Mesenchymal stem cell (in vitro differentiated cells and primary cell): ENCODE data around the gene GGTLC2.

Source experiments
- DNase-seq: peaks from one replicate; pipeline ENCODE4 v3.0.0-alpha.2; 2013
- H2AFZ ChIP-seq: one replicate; pipeline ENCODE4 v1.6.1; 2013; ENCODE audit warnings: low read depth, mild to moderate bottlenecking, control low read depth, inconsistent platforms, low read length, moderate library complexity
- H2AK5ac ChIP-seq: 2 replicates; pipeline ENCODE4 v1.6.1; 2013; ENCODE audit warnings: low read length, moderate library complexity, mild to moderate bottlenecking, inconsistent platforms; ENCODE audit not compliant: severe bottlenecking
- H2BK120ac ChIP-seq: one replicate; pipeline ENCODE4 v1.6.1; 2013; ENCODE audit warnings: low read depth, mild to moderate bottlenecking, inconsistent platforms, low read length, moderate library complexity
- H2BK12ac ChIP-seq, 2 experiments: one replicate each; pipeline ENCODE4 v1.6.1; 2013; ENCODE audit warnings: inconsistent platforms in 2 of 2, low read length in 2 of 2, mild to moderate bottlenecking in 2 of 2, moderate library complexity in 2 of 2, control low read depth in 1 of 2
- H2BK15ac ChIP-seq: one replicate; pipeline ENCODE4 v1.6.1; 2013; ENCODE audit warnings: mild to moderate bottlenecking, low read depth, inconsistent platforms; ENCODE audit not compliant: poor library complexity, severe bottlenecking
- H2BK5ac ChIP-seq: 2 replicates; pipeline ENCODE4 v1.6.1; 2013; ENCODE audit warnings: low read depth, mild to moderate bottlenecking, low read length, control low read depth, inconsistent platforms; ENCODE audit not compliant: poor library complexity, severe bottlenecking
- H3K14ac ChIP-seq, 2 experiments: one replicate each; pipeline ENCODE4 v1.6.1; 2013; ENCODE audit warnings: inconsistent platforms in 2 of 2, low read length in 2 of 2, control low read depth in 1 of 2, mild to moderate bottlenecking in 1 of 2, moderate library complexity in 1 of 2
- H3K18ac ChIP-seq, 2 experiments: one replicate each; pipeline ENCODE4 v1.6.1; 2013; ENCODE audit warnings: inconsistent platforms in 2 of 2, low read length in 2 of 2, control low read depth in 1 of 2, low read depth in 1 of 2, mild to moderate bottlenecking in 1 of 2
- H3K23ac ChIP-seq, 2 experiments: one replicate each; pipeline ENCODE4 v1.6.1; 2013; ENCODE audit warnings: inconsistent platforms in 2 of 2, low read length in 2 of 2, mild to moderate bottlenecking in 2 of 2, moderate library complexity in 2 of 2, control low read depth in 1 of 2
- H3K27ac ChIP-seq: 2 replicates; pipeline ENCODE4 v1.5.1; 2013; ENCODE audit warnings: mild to moderate bottlenecking, moderate library complexity, low read length, control low read depth, inconsistent platforms; ENCODE audit not compliant: poor library complexity, severe bottlenecking
- H3K27me3 ChIP-seq, 2 experiments: 2 replicates each; pipeline versions ENCODE4 v1.6.1 to v1.7.0; 2013; ENCODE audit warnings: low read length in 2 of 2, mild to moderate bottlenecking in 2 of 2, moderate library complexity in 2 of 2, control low read depth in 1 of 2, inconsistent platforms in 1 of 2; ENCODE audit not compliant: control insufficient read depth in 1 of 2, insufficient read depth in 1 of 2
- H3K36me3 ChIP-seq, 2 experiments: 2 replicates each; pipeline versions ENCODE4 v1.6.1 to v1.7.0; 2013; ENCODE audit warnings: low read length in 2 of 2, control low read depth in 1 of 2, inconsistent platforms in 1 of 2, low read depth in 1 of 2, mild to moderate bottlenecking in 1 of 2; ENCODE audit not compliant: insufficient read depth in 2 of 2, control insufficient read depth in 1 of 2
- H3K4ac ChIP-seq, 2 experiments: one replicate each; pipeline ENCODE4 v1.6.1; 2013; ENCODE audit warnings: inconsistent platforms in 2 of 2, low read length in 2 of 2, mild to moderate bottlenecking in 2 of 2, moderate library complexity in 2 of 2, control low read depth in 1 of 2, low read depth in 1 of 2
- H3K4me1 ChIP-seq: 2 replicates; pipeline ENCODE4 v1.6.1; 2013; ENCODE audit warnings: low read depth, low read length, control low read depth; ENCODE audit not compliant: control insufficient read depth, insufficient read depth
- H3K4me2 ChIP-seq: 2 replicates; pipeline ENCODE4 v1.6.1; 2013; ENCODE audit warnings: low read length, mild to moderate bottlenecking, inconsistent platforms; ENCODE audit not compliant: poor library complexity, severe bottlenecking
- H3K4me3 ChIP-seq, 2 experiments: 2 replicates each; pipeline versions ENCODE4 v1.5.1 to v1.7.0; 2013; ENCODE audit warnings: low read length in 2 of 2, mild to moderate bottlenecking in 2 of 2, control low read depth in 1 of 2, low read depth in 1 of 2; ENCODE audit not compliant: insufficient read depth in 1 of 2
- H3K79me1 ChIP-seq: replicated peaks from 2 replicates; pipeline ENCODE4 v1.6.1; 2013; ENCODE audit warnings: mild to moderate bottlenecking, control low read depth, low read length, inconsistent platforms; ENCODE audit not compliant: poor library complexity, severe bottlenecking
- H3K9ac ChIP-seq: 2 replicates; pipeline ENCODE4 v1.7.0; 2013; ENCODE audit warnings: mild to moderate bottlenecking, low read length, moderate library complexity
- H3K9me3 ChIP-seq: 2 replicates; pipeline ENCODE4 v1.7.0; 2013; ENCODE audit warnings: mild to moderate bottlenecking, low read length; ENCODE audit not compliant: control insufficient read depth
- H4K8ac ChIP-seq: one replicate; pipeline ENCODE4 v1.6.1; 2013; ENCODE audit warnings: inconsistent platforms, mild to moderate bottlenecking, low read length, moderate library complexity
- H4K91ac ChIP-seq: one replicate; pipeline ENCODE4 v1.6.1; 2013; ENCODE audit warnings: mild to moderate bottlenecking, low read length, inconsistent platforms
- WGBS: methylation state at CpG from one replicate; pipeline ENCODE4 v1.1.7; 2013; ENCODE audit warnings: mixed read lengths; 5-methylcytosine and 5-hydroxymethylcytosine counted together

Gene GGTLC2

DNA sequence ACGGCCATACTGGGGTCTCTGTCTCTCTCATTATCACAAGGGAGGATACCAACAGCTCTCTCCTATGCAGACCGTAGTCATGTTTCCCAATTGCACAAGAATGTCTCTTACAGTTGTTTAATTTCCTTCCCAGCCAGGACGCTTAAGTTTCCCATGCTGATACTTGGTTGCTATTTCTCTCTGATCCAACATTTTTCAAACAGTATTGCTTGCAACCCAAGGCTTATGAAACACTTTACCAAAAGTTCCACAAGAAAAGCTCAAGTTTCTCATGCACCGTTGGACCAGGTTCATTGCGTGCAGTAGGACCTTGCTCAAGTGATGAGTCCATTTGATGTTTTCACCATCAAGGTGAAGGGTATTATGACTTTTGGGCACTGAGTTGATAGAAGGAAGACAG is 46.6 kb downstream of the GGTLC2 start:
- Histone ChIP-seq H2BK12ac (no peak overlapping the region), H4K8ac (no peak overlapping the region), H3K4me2 (no peak overlapping the region), H3K27me3 (no peaks in the 10 kb centered on the region), H2BK5ac (no peak overlapping the region), H3K9ac (no peak overlapping the region), H3K18ac (no peak overlapping the region), H3K14ac (no peak overlapping the region), H3K4me3 (no peak overlapping the region), H3K9me3 (no peaks in the 10 kb centered on the region), H2AK5ac (no peak overlapping the region), H2AFZ (no peak overlapping the region), H4K91ac (no peak overlapping the region), H2BK120ac (no peak overlapping the region), H3K4me1 (peaks cover 13% of the 10 kb centered on the region), H3K27ac (no peak overlapping the region), H2BK15ac (no peak overlapping the region), H3K36me3 (no peaks in the 10 kb centered on the region), H3K4ac (no peak overlapping the region), H3K23ac (no peak overlapping the region), H3K79me1 (no peaks in the 10 kb centered on the region)
- DNase-seq = no peak
- WGBS = 71% methylated on average over 5 of the region's 5 CpGs

DNA sequence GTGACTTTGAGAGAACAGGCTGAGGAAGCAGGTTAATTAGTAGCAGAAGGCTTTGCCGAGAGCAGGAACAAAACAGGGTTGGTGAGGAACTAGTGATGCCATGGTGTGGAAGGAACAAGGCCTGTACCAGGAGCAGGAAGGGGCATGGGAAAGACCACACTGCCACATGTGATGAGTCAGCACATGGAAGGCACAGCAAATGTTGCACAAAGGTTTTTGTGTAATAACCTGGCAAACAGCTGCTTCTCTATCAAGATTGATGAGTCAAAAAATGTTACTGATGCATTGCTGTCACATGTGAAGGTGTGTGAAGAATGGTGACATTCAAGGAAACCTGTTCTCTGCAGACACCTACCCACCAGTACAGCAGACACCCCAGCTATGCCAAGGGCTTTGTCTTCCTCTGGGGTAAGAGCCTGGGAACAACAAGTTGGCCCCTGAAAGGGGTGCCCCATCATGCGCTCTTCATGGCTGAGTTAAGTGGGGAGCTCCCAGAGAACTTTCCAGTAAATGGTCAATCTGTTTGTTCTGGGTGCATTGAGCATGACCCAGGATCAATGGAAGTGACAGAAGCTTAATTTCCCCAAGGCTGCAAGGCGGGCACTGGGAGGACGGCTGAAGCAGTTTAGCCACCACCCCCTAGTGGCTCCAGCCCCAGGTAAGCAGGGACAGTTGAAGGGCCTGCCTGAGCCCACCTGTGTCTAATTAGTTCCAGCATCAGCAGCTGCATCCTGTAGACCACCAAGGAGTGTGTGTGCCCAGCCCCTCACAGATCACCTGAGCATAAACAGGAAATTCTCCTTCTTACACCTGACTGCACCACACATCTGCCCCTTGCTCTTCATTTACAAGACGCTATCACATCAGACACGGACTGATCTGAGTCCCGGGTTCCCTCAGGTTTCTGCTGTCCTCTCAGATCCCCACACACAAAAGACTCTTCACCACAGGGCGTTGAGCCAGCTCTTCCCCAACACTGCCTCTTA is 47.6 kb downstream of the GGTLC2 start:
- no peak overlapping the region for H2BK5ac ChIP-seq
- no peak overlapping the region for H4K8ac ChIP-seq
- no peak overlapping the region for H2BK120ac ChIP-seq
- no peak overlapping the region for H2AFZ ChIP-seq
- no peak overlapping the region for H3K23ac ChIP-seq
- no peak overlapping the region for H3K18ac ChIP-seq
- H2BK15ac ChIP-seq = no peak overlapping the region
- no peak overlapping the region for H3K14ac ChIP-seq
- H3K4me3 ChIP-seq = no peak overlapping the region
- H3K36me3 ChIP-seq = no peaks in the 10 kb centered on the region
- H3K79me1 ChIP-seq = no peaks in the 10 kb centered on the region
- no peak overlapping the region for H3K9ac ChIP-seq
- H2AK5ac ChIP-seq = peak overlapping the region; percentile 23
- H4K91ac ChIP-seq = no peak overlapping the region
- no peaks in the 10 kb centered on the region for H3K27me3 ChIP-seq
- H3K4me1 ChIP-seq = peaks cover 13% of the 10 kb centered on the region
- no peaks in the 10 kb centered on the region for H3K9me3 ChIP-seq
- H3K4ac ChIP-seq = no peak overlapping the region
- no peak overlapping the region for H3K4me2 ChIP-seq
- DNase-seq = no peak
- H3K27ac ChIP-seq = no peak overlapping the region
- no peak overlapping the region for H2BK12ac ChIP-seq
- 72% methylated on average over 8 of the region's 8 CpGs for WGBS

DNA sequence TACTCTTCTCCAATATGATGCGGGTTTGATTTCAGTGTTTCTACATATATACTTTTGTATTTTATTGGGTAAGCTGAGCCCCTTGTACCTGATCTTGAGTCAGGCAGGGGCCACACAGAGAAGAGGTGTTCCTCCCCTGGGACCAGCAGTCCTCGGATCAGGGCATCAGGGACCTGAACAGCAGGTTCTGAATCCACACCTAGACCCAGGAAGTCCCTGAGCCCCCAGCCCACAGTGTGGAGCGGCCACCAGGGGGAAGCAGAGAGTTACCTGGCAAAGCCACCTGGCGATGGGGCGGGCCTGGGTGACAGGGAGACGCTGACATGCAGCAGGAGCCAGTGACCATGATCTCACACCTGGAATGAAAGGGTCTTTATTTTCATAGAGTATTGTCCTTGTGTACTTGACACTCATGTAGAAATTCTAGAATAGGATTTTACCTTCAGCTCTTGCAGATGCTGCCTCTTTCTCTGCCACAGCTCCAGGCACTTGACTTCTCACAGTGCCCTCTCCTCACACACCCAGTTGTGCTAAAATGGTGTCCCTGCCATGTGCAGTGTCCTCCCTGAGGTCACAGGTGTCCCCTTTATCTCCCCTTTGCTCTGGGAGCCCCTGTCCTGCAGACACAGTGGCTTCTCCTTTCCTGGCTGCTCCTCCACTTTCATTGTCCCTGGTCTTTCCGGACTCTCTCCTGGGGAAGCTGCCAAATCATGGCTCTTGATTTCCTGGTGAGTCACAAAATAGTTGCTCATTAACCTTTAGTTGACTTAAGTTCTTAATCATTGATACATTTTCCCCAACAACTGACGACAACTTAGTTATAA is 48.5 kb downstream of the GGTLC2 start:
- no peak overlapping the region for H4K8ac ChIP-seq
- H3K36me3 ChIP-seq = no peaks in the 10 kb centered on the region
- H3K27me3 ChIP-seq = no peaks in the 10 kb centered on the region
- no peak overlapping the region for H3K23ac ChIP-seq
- H2AFZ ChIP-seq = no peak overlapping the region
- H3K18ac ChIP-seq = no peak overlapping the region
- no peak overlapping the region for H2BK120ac ChIP-seq
- H4K91ac ChIP-seq = no peak overlapping the region
- no peak overlapping the region for H2BK12ac ChIP-seq
- no peak overlapping the region for H3K4ac ChIP-seq
- H2BK5ac ChIP-seq = no peak overlapping the region
- no peak overlapping the region for H2BK15ac ChIP-seq
- no peak overlapping the region for H3K9ac ChIP-seq
- H3K79me1 ChIP-seq = no peaks in the 10 kb centered on the region
- WGBS = 35% methylated on average over 6 of the region's 8 CpGs
- H2AK5ac ChIP-seq = no peak overlapping the region
- peaks cover 13% of the 10 kb centered on the region for H3K4me1 ChIP-seq
- no peak overlapping the region for H3K14ac ChIP-seq
- no peak overlapping the region for H3K4me3 ChIP-seq
- H3K9me3 ChIP-seq = no peaks in the 10 kb centered on the region
- no peak overlapping the region for H3K4me2 ChIP-seq
- peak overlapping the region; percentile 77 for H3K27ac ChIP-seq
- DNase-seq = no peak

DNA sequence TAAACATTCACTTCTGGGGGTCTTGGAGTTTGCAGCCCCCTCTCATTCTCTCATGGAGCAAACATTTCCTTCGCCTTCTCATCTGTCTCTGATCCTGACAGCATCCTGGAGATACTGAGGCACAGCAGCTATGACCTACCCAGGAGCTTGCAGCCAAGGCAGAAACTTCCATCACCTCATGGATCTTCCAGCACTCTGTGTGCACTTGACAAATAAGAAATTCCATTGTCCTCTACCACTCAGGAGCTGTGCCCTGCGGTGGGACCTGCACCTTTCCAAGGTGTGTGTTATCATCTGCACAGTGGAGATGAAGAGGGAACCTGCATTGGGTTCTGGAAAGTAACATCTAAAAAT is 49.1 kb downstream of the GGTLC2 start:
- no peak overlapping the region for H4K91ac ChIP-seq
- H3K9ac ChIP-seq = no peak overlapping the region
- no peak for DNase-seq
- H3K4me2 ChIP-seq = no peak overlapping the region
- H2AFZ ChIP-seq = no peak overlapping the region
- no peak overlapping the region for H2BK120ac ChIP-seq
- no peak overlapping the region for H3K14ac ChIP-seq
- no peaks in the 10 kb centered on the region for H3K9me3 ChIP-seq
- H3K27me3 ChIP-seq = no peaks in the 10 kb centered on the region
- no peak overlapping the region for H2BK5ac ChIP-seq
- H4K8ac ChIP-seq = no peak overlapping the region
- H3K79me1 ChIP-seq = no peaks in the 10 kb centered on the region
- no peak overlapping the region for H2BK15ac ChIP-seq
- H3K27ac ChIP-seq = peak overlapping the region; percentile 1
- H3K4me1 ChIP-seq = peaks cover 13% of the 10 kb centered on the region
- no peak overlapping the region for H3K23ac ChIP-seq
- H2AK5ac ChIP-seq = no peak overlapping the region
- H3K18ac ChIP-seq = no peak overlapping the region
- H3K36me3 ChIP-seq = no peaks in the 10 kb centered on the region
- no peak overlapping the region for H3K4me3 ChIP-seq
- WGBS = 21% methylated on average over 1 of the region's 2 CpGs
- H3K4ac ChIP-seq = no peak overlapping the region
- H2BK12ac ChIP-seq = no peak overlapping the region
